Fibroblast of the aortic adventitia (primary cell): Measurements from ENCODE around the gene CLCN2. TPM values are rescaled to one million over a fixed set of nuclear protein-coding genes. Genes with fewer than 3 reads are reported as not detected.
A peak's percentile ranks its signal among the peaks of the same experiment; 100 is the strongest.

Experiments
- DNase-seq: peaks from one replicate; pipeline ENCODE4 v3.0.0-alpha.2; 2010; ENCODE audit warnings: low read depth
- H3K4me3 ChIP-seq: 2 replicates; pipeline ENCODE4 v1.5.1; 2011; ENCODE audit warnings: low read depth, mild to moderate bottlenecking, control low read depth, low read length, moderate library complexity
- CTCF ChIP-seq: IDR thresholded peaks from 2 replicates; pipeline ENCODE4 v1.5.1; 2011; ENCODE audit warnings: mild to moderate bottlenecking, low read length, control low read depth, inconsistent platforms; ENCODE audit not compliant: insufficient read depth
- total RNA-seq: library from RNA; depleted of rRNA; stranded (reverse); fragments of >200 nt; gene quantifications from 2 replicates; pipeline ENCODE4 v1.2.3, GENCODE V29; 2012; ENCODE audit warnings: low replicate concordance

CLCN2 gene
- total RNA-seq, 1 donor = 5.9 TPM

GRCh38 chr3:184315543-184315867 is 45.9 kb downstream of the CLCN2 start:
- no peak for TF ChIP-seq CTCF

DNA sequence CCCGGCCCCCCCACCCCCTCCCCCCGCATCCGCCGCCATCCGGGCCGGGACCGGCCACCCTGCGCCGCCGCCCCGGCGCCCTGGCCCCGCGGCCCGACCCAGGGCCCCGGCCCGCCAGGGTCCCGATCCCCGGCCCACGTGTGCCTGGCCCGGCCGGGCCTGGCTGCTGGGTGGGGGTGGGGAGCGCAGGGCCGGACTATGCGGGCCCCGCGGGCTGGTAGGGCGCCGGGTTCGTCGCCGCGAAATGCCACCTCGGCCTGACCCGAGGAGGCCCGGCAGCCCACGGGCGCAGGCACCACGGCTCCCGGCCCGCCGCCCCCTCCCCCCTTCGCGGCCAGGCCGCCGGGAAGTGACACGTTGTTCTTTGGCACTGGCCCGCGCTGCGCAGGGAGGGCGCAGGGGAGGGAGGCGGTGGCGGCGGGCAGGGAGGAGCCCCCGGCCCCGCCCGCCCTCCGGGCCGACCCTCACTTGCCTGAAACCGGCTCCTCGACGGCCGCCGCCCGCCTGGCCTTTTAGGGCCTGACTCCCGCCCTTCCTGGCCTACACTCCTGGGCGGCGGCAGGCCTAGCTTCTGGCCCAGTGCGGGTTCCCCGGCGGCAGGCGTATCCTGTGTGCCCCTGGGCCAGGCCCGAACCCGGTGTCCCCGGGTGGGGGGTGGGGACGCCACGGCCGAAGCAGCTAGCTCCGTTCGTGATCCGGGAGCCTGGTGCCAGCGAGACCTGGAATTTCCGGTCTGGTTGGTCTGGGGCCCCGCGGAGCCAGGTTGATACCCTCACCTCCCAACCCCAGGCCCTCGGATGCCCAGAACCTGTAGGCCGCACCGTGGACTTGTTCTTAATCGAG is 46.5 kb downstream of the CLCN2 start:
- peak; percentile 81 for DNase-seq
- H3K4me3 ChIP-seq = peak overlapping the region; percentile 89
- no peak for TF ChIP-seq CTCF

More at GRCh38 chr3:184315543-184315867, 45.9 kb downstream of the CLCN2 start:
- no peak for DNase-seq
- peak overlapping the region; percentile 89 for H3K4me3 ChIP-seq

DNA sequence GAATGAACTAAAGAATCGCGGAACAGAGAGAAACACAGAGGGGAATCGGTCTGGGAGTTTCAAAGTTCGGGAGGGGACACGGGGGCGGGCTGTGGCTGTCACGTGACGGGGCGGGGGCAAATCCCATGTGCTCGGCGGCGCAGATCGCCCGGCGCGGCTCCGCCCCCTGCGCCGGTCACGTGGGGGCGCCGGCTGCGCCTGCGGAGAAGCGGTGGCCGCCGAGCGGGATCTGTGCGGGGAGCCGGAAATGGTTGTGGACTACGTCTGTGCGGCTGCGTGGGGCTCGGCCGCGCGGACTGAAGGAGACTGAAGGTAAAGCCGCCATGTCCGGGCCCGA is 47.1 kb downstream of the CLCN2 start, which contains the start of gene EIF4G1:
TSS of gene EIF4G1 (plus strand) at position 244 of the 337 bp plus-strand sequence. CDS start 1,191 bp downstream, outside the sequence.
- H3K4me3 ChIP-seq = peak within 1 kb of the TSS; percentile 89
- TF ChIP-seq CTCF = no peak
- peak; percentile 94 for DNase-seq

DNA sequence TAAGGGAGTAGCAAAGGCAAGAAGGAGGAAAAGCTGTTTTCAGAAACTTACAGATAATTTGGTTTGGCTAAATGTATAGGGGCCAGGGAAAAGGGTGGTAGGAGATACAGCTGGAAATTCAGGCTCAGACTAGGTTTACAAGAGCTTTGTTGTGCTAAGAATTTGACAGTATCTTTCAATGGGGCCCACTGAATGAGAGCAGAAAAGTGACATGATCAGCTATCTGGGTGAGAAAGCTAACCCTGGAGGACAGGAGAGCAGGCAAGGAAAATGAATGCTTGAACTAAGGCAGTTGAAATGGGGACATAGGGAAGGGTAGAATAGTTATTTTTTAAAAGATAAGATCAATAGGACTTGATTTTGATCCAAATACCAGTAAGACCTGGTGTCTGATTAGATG is 49.8 kb downstream of the CLCN2 start:
- TF ChIP-seq CTCF = no peak
- no peak overlapping the region for H3K4me3 ChIP-seq
- DNase-seq = no peak

DNA sequence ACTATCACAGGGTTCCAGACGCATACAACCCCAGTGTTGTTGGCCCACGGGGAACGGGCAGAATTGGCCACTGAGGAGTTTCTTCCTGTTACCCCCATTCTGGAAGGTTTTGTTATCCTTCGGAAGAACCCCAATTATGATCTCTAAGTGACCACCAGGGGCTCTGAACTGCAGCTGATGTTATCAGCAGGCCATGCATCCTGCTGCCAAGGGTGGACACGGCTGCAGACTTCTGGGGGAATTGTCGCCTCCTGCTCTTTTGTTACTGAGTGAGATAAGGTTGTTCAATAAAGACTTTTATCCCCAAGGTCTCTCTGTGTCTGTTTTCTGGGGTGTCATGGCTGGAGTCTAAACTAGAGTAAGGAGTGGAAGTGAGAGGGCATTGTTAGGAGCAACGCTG is 52.7 kb downstream of the CLCN2 start:
- H3K4me3 ChIP-seq = no peak overlapping the region
- DNase-seq = no peak
- no peak for TF ChIP-seq CTCF

DNA sequence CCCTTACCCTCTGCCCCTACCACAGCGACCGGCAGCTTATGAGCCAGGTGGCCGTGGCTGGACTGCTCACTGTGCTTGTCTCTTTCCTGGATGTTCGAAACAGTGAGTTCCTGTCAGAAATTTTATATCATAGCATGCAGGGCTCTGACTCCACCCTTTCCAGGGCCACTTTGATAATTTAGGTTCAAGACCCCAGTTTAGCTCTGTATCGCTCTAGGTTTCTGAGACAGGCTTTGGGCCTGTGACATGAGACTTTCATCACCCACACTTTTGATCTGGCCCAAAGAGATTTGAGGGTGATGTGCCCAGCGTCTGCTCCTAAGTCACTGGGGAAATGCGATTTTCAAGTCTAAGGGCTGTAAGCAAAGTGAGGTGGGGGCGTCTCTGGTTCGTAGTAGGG is 53.5 kb downstream of the CLCN2 start:
- TF ChIP-seq CTCF = no peak
- H3K4me3 ChIP-seq = no peak overlapping the region
- DNase-seq = no peak

DNA sequence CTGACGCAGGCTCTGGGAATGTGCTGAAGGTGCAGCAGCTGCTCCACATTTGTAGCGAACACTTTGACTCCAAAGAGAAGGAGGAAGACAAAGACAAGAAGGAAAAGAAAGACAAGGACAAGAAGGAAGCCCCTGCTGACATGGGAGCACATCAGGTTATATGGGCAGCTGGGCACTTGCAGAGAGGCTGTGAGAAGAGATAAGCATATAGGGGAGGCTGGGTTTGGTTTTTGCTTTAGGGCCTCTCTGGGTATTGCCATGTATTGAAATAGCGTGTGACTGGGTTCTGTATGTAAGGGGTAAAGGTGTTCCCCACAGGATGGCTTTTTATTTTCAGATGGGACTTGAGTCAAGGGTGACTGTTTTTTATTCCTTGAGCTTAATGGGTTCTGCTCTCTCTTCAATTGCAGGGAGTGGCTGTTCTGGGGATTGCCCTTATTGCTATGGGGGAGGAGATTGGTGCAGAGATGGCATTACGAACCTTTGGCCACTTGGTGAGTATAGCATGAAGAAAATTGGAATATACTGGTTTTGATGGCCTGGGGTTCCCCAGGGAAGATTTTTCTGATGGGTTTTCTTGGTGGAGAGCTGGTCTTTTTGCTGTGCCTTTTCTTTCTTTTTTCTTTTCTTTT is 54.9 kb downstream of the CLCN2 start:
- H3K4me3 ChIP-seq = no peak overlapping the region
- DNase-seq = no peak
- no peak for TF ChIP-seq CTCF
